ENCODE data around the gene EYS. TPM values are rescaled to one million over a fixed set of nuclear protein-coding genes. Genes with fewer than 3 reads are reported as not detected.

The EYS gene
- total RNA-seq, 1 experiment from 2014 or later: not detected

GRCh38 chr6:64238071-64238470 lies 1469.0 kb downstream of the EYS start:
- no peak for DNase-seq
- Mint-ChIP-seq H3K27me3 (ENCODE audit: low read depth) (no peaks in the 10 kb centered on the region; the same call in 1 of the 2 replicates), H3K4me3 (no peak overlapping the region), H3K27ac (no peak overlapping the region), H3K4me1 (no peaks in the 10 kb centered on the region), H3K9me3 (peaks cover 31 to 33% of the 10 kb centered on the region in 2 experiments), H3K36me3 (ENCODE audit: insufficient read depth in 1 of 3, low read depth in 3 of 3) (peaks cover 5 to 19% (median 8%) of the 10 kb centered on the region in 3 experiments; a peak in 6 of 7 replicates)
- Histone ChIP-seq H3K4ac (ENCODE audit: low read depth, low read length) (no peak overlapping the region), H3K56ac (ENCODE audit: insufficient read length, low read depth, low read length) (no peak overlapping the region), H3K23ac (ENCODE audit: insufficient read length, low read depth, low read length) (no peak overlapping the region), H3T11ph (ENCODE audit: low read length) (no peak overlapping the region), H4K91ac (ENCODE audit: insufficient read length, low read depth, low read length) (no peak overlapping the region), H3K27me3 (ENCODE audit: insufficient read depth, low read length) (no peaks in the 10 kb centered on the region), H3K23me2 (ENCODE audit: insufficient read length, low read depth, low read length, poor library complexity, severe bottlenecking) (no peaks in the 10 kb centered on the region), H3K27ac (ENCODE audit: insufficient read length, low read depth, low read length) (no peak overlapping the region), H4K20me1 (ENCODE audit: control insufficient read depth, insufficient read depth, insufficient read length) (no peaks in the 10 kb centered on the region), H3K9me3 (ENCODE audit: control insufficient read depth, low read depth, low read length) (no peaks in the 10 kb centered on the region), H2BK12ac (ENCODE audit: insufficient read length, low read depth, low read length) (no peak overlapping the region), H4K5ac (ENCODE audit: insufficient read length, low read depth, low read length) (no peak overlapping the region), H2AFZ (ENCODE audit: low read length) (no peak overlapping the region), H3K14ac (ENCODE audit: insufficient read depth, low read length) (no peak overlapping the region), H2BK15ac (ENCODE audit: low read depth, low read length) (no peak overlapping the region), H3K4me1 (ENCODE audit: insufficient read depth, low read length) (no peaks in the 10 kb centered on the region), H2BK5ac (ENCODE audit: insufficient read length, low read length) (no peak overlapping the region), H2BK20ac (ENCODE audit: low read depth, low read length, poor library complexity, severe bottlenecking) (no peak overlapping the region), H3K4me2 (ENCODE audit: insufficient read depth, insufficient read length, low read length) (no peak overlapping the region), H3K18ac (ENCODE audit: insufficient read length, low read depth, low read length) (no peak overlapping the region), H2BK120ac (ENCODE audit: low read depth, low read length, poor library complexity, severe bottlenecking) (no peak overlapping the region), H3K79me1 (ENCODE audit: insufficient read depth, low read depth, low read length, poor library complexity, severe bottlenecking) (no peaks in the 10 kb centered on the region), H2AK5ac (ENCODE audit: insufficient read length, low read length) (no peak overlapping the region), H3K79me2 (ENCODE audit: insufficient read depth, low read length) (no peaks in the 10 kb centered on the region), H4K8ac (replicated peaks; ENCODE audit: insufficient read length, low read depth, low read length) (no peak overlapping the region), H3K9ac (ENCODE audit: extremely low read depth, insufficient read length, low read length) (no peak overlapping the region)
- no peak for TF ChIP-seq CTCF (conservative IDR thresholded peaks at IDR 0.05)
- no CpG with 5 or more reads among the region's 3 CpGs for WGBS (ENCODE audit: extremely low coverage, insufficient read length, low lambda C conversion rate)
